IPS-18a (cell line): ENCODE results near the gene HEXIM1.
"Not testable (repeated sequence)": the region's sequence is repeated elsewhere in the genome, so short reads cannot be mapped to it uniquely, and the experiment has no call there.

Experiments used
- H3K27ac ChIP-seq: one replicate; pipeline ENCODE4 v1.5.1; 2013; ENCODE audit warnings: low read length
- H3K27me3 ChIP-seq: one replicate; pipeline ENCODE4 v1.6.1; 2013; ENCODE audit warnings: mild to moderate bottlenecking, low read length; ENCODE audit not compliant: control insufficient read depth, insufficient read depth
- H3K36me3 ChIP-seq: one replicate; pipeline ENCODE4 v1.6.1; 2013; ENCODE audit warnings: low read depth, low read length; ENCODE audit not compliant: control insufficient read depth
- H3K4me1 ChIP-seq: one replicate; pipeline ENCODE4 v1.6.1; 2013; ENCODE audit warnings: low read depth, low read length; ENCODE audit not compliant: control insufficient read depth
- H3K4me3 ChIP-seq: one replicate; pipeline ENCODE4 v1.5.1; 2013; ENCODE audit warnings: low read length
- H3K9ac ChIP-seq: one replicate; pipeline ENCODE4 v1.6.1; 2013; ENCODE audit warnings: mild to moderate bottlenecking, low read length, moderate library complexity
- H3K9me3 ChIP-seq: one replicate; pipeline ENCODE4 v1.6.1; 2013; ENCODE audit warnings: low read depth, low read length; ENCODE audit not compliant: control insufficient read depth

Gene HEXIM1

GRCh38 chr17:45115871-45116270 lies 32.4 kb upstream of the HEXIM1 start:
- H3K36me3 ChIP-seq, result no peaks in the 10 kb centered on the region
- H3K4me1 ChIP-seq, result no peaks in the 10 kb centered on the region
- H3K9me3 ChIP-seq, result no peaks in the 10 kb centered on the region
- H3K4me3 ChIP-seq, result no peak overlapping the region
- H3K27ac ChIP-seq, result no peak overlapping the region
- H3K9ac ChIP-seq, result no peak overlapping the region
- H3K27me3 ChIP-seq, result no peaks in the 10 kb centered on the region

- Histone ChIP-seq H3K27ac (no peak overlapping the region), H3K4me1 (no peaks in the 10 kb centered on the region), H3K9ac (no peak overlapping the region), H3K36me3 (no peaks in the 10 kb centered on the region), H3K4me3 (no peak overlapping the region), H3K9me3 (no peaks in the 10 kb centered on the region), H3K27me3 (no peaks in the 10 kb centered on the region)
Measured at GRCh38 chr17:45116434-45117016, 31.8 kb upstream of the HEXIM1 start.

GRCh38 chr17:45117334-45117733 lies 30.9 kb upstream of the HEXIM1 start:
- no peaks in the 10 kb centered on the region for H3K36me3 ChIP-seq
- H3K9me3 ChIP-seq, result no peaks in the 10 kb centered on the region
- H3K27ac ChIP-seq, result no peak overlapping the region
- no peak overlapping the region for H3K9ac ChIP-seq
- no peaks in the 10 kb centered on the region for H3K4me1 ChIP-seq
- no peak overlapping the region for H3K4me3 ChIP-seq
- H3K27me3 ChIP-seq, result no peaks in the 10 kb centered on the region

- Histone ChIP-seq H3K4me3 (no peak overlapping the region), H3K27me3 (no peaks in the 10 kb centered on the region), H3K36me3 (no peaks in the 10 kb centered on the region), H3K27ac (no peak overlapping the region), H3K9ac (no peak overlapping the region), H3K9me3 (no peaks in the 10 kb centered on the region), H3K4me1 (no peaks in the 10 kb centered on the region)
Measured at GRCh38 chr17:45117848-45118646, 30.2 kb upstream of the HEXIM1 start.

- Histone ChIP-seq H3K4me3 (no peak overlapping the region), H3K36me3 (no peaks in the 10 kb centered on the region), H3K27me3 (no peaks in the 10 kb centered on the region), H3K9ac (no peak overlapping the region), H3K4me1 (no peaks in the 10 kb centered on the region), H3K27ac (no peak overlapping the region), H3K9me3 (no peaks in the 10 kb centered on the region)
Measured at GRCh38 chr17:45118691-45119090, 29.6 kb upstream of the HEXIM1 start.

GRCh38 chr17:45119964-45120363 lies 28.3 kb upstream of the HEXIM1 start:
- Histone ChIP-seq H3K9ac (no peak overlapping the region), H3K27ac (no peak overlapping the region), H3K9me3 (no peaks in the 10 kb centered on the region), H3K36me3 (no peaks in the 10 kb centered on the region), H3K4me3 (no peak overlapping the region), H3K27me3 (no peaks in the 10 kb centered on the region), H3K4me1 (no peaks in the 10 kb centered on the region)

- H3K9me3 ChIP-seq, result no peaks in the 10 kb centered on the region
- no peak overlapping the region for H3K27ac ChIP-seq
- H3K36me3 ChIP-seq, result no peaks in the 10 kb centered on the region
- H3K9ac ChIP-seq, result no peak overlapping the region
- no peak overlapping the region for H3K4me3 ChIP-seq
- H3K27me3 ChIP-seq, result no peaks in the 10 kb centered on the region
- H3K4me1 ChIP-seq, result no peaks in the 10 kb centered on the region
Measured at GRCh38 chr17:45120558-45120957, 27.7 kb upstream of the HEXIM1 start.

GRCh38 chr17:45121055-45121454 lies 27.2 kb upstream of the HEXIM1 start:
- Histone ChIP-seq H3K27me3 (no peaks in the 10 kb centered on the region), H3K4me3 (no peak overlapping the region), H3K36me3 (no peaks in the 10 kb centered on the region), H3K9ac (no peak overlapping the region), H3K9me3 (no peaks in the 10 kb centered on the region), H3K27ac (no peak overlapping the region), H3K4me1 (no peaks in the 10 kb centered on the region)

- Histone ChIP-seq H3K36me3 (no peaks in the 10 kb centered on the region), H3K27me3 (no peaks in the 10 kb centered on the region), H3K4me1 (no peaks in the 10 kb centered on the region), H3K27ac (no peak overlapping the region), H3K4me3 (no peak overlapping the region), H3K9ac (no peak overlapping the region), H3K9me3 (no peaks in the 10 kb centered on the region)
Measured at GRCh38 chr17:45123076-45123770, 25.1 kb upstream of the HEXIM1 start.

GRCh38 chr17:45123930-45124796 lies 24.1 kb upstream of the HEXIM1 start:
- Histone ChIP-seq H3K27ac (no peak overlapping the region), H3K9me3 (no peaks in the 10 kb centered on the region), H3K36me3 (no peaks in the 10 kb centered on the region), H3K27me3 (no peaks in the 10 kb centered on the region), H3K9ac (no peak overlapping the region), H3K4me3 (no peak overlapping the region), H3K4me1 (no peaks in the 10 kb centered on the region)

GRCh38 chr17:45124797-45125122 lies 23.5 kb upstream of the HEXIM1 start:
- not testable (repeated sequence) for H3K9me3 ChIP-seq, H3K9ac ChIP-seq, H3K36me3 ChIP-seq, H3K4me1 ChIP-seq, H3K27me3 ChIP-seq, H3K27ac ChIP-seq, H3K4me3 ChIP-seq
